ENCODE results near the gene GLI3. TPM values are rescaled to one million over a fixed set of nuclear protein-coding genes. Genes with fewer than 3 reads are reported as not detected.
A peak's percentile ranks its signal among the peaks of the same experiment; 100 is the strongest.

Gene GLI3
- total RNA-seq, 1 donor from 2014 or later = 126 TPM

DNA sequence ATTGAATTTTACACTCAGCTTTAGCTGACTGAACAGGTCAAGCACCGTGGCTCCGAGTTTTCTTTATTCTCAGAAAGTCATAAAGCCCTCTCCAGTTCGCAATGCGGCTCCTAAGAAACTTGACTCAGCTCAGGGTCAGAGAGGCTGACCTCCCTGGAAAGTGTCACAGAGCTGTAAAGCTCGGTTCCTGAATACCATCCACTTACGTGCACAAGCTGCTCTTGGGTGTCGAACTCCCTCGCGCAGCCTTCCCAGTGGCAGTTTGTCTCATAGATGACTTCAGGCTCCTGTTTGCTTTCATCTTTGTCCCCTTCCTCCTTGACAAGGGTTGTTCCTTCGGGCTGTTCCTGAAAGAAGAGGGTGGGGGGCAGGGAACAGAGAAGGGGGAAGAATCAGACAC is 213.7 kb downstream of the GLI3 start:
- no peaks in the 10 kb centered on the region for H3K9me3 Mint-ChIP-seq
- no peak overlapping the region for H3K4me3 Mint-ChIP-seq
- TF ChIP-seq, protein P1, sequence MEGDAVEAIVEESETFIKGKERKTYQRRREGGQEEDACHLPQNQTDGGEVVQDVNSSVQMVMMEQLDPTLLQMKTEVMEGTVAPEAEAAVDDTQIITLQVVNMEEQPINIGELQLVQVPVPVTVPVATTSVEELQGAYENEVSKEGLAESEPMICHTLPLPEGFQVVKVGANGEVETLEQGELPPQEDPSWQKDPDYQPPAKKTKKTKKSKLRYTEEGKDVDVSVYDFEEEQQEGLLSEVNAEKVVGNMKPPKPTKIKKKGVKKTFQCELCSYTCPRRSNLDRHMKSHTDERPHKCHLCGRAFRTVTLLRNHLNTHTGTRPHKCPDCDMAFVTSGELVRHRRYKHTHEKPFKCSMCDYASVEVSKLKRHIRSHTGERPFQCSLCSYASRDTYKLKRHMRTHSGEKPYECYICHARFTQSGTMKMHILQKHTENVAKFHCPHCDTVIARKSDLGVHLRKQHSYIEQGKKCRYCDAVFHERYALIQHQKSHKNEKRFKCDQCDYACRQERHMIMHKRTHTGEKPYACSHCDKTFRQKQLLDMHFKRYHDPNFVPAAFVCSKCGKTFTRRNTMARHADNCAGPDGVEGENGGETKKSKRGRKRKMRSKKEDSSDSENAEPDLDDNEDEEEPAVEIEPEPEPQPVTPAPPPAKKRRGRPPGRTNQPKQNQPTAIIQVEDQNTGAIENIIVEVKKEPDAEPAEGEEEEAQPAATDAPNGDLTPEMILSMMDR (IDR thresholded peaks at IDR 0.05; ENCODE audit: unreplicated experiment) = no peak
- peak overlapping the region; percentile 56 for H3K27ac Mint-ChIP-seq
- H3K27me3 Mint-ChIP-seq (ENCODE audit: low read depth) = no peaks in the 10 kb centered on the region
- H3K4me1 Mint-ChIP-seq = peaks cover 51% of the 10 kb centered on the region
- DNase-seq (ENCODE audit: low spot score in 2 of 2, unreplicated experiment in 2 of 2) = no peak
- peaks cover 51% of the 10 kb centered on the region for H3K36me3 Mint-ChIP-seq

DNA sequence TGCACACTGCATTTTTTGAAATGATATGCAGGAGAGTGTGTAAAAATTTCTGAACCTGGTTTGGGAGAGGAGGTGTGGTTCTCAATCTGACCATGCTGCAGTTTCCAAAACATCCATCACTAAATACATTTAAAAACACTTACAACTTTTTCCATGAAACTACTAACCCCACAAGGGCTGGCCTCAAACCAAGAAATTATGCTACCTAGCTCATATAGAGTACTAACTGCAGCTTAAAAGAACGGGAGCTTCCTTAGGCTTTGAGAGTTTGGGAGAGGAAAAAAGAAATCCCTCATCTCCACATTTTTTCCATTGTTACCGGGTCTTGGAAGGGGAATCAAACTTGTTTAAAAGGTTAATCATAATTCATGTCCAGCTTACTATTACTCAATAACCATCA is 214.2 kb downstream of the GLI3 start:
- no peak overlapping the region for H3K4me3 Mint-ChIP-seq
- H3K27ac Mint-ChIP-seq = peak overlapping the region; percentile 41
- H3K9me3 Mint-ChIP-seq = no peaks in the 10 kb centered on the region
- no peaks in the 10 kb centered on the region for H3K27me3 Mint-ChIP-seq (ENCODE audit: low read depth)
- peaks cover 50% of the 10 kb centered on the region for H3K36me3 Mint-ChIP-seq
- peaks cover 56% of the 10 kb centered on the region for H3K4me1 Mint-ChIP-seq
- TF ChIP-seq, protein P1 (IDR thresholded peaks at IDR 0.05; ENCODE audit: unreplicated experiment) = no peak
- DNase-seq (ENCODE audit: low spot score in 2 of 2, unreplicated experiment in 2 of 2) = no peak

DNA sequence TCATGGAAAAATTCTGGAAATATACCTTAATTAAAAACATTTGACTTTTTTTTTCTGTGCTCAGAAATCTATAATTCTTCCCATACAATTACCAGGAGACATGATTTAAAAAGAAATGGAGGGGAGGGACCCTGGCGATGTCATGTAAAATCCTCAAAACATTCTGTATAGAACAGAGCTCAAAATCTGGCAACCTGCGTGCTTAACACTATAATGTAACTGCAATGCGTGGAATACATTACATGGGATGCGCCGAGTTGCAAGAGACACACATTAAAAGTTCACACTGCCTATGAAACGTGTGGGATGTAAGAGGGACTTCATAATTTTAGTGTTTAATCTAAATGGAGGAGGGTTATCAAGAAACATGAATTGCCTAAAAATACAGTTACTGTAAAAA is 215.0 kb downstream of the GLI3 start:
- H3K9me3 Mint-ChIP-seq = no peaks in the 10 kb centered on the region
- DNase-seq (ENCODE audit: low spot score in 2 of 2, unreplicated experiment in 2 of 2) = no peak
- H3K4me3 Mint-ChIP-seq = no peak overlapping the region
- H3K4me1 Mint-ChIP-seq = peaks cover 63% of the 10 kb centered on the region
- no peaks in the 10 kb centered on the region for H3K27me3 Mint-ChIP-seq (ENCODE audit: low read depth)
- H3K36me3 Mint-ChIP-seq = peaks cover 50% of the 10 kb centered on the region
- TF ChIP-seq, protein P1 (IDR thresholded peaks at IDR 0.05; ENCODE audit: unreplicated experiment) = no peak
- H3K27ac Mint-ChIP-seq = no peak overlapping the region

DNA sequence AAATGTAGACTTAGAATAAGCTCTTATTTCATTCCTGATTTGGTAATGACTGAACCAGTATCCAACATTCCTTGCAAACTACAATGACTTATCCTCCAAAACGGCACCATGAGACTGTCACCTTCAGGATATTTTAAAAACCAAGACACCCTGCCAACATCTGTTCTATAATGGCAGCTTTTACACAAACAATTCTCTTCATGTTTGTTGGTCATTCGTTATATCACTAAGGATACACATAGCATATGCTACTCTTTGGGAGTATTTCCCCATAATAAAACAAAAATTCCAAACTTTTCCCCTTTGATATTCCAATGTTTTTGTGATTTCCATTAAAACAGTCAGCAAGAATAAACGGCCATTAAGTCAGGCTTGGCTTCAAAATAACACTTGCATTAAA is 215.4 kb downstream of the GLI3 start:
- no peak for DNase-seq (ENCODE audit: low spot score in 2 of 2, unreplicated experiment in 2 of 2)
- Mint-ChIP-seq H3K9me3 (no peaks in the 10 kb centered on the region), H3K27me3 (ENCODE audit: low read depth) (no peaks in the 10 kb centered on the region), H3K4me3 (no peak overlapping the region), H3K4me1 (peaks cover 66% of the 10 kb centered on the region), H3K36me3 (peaks cover 49% of the 10 kb centered on the region), H3K27ac (no peak overlapping the region)
- TF ChIP-seq, protein P1 (IDR thresholded peaks at IDR 0.05; ENCODE audit: unreplicated experiment) = no peak

DNA sequence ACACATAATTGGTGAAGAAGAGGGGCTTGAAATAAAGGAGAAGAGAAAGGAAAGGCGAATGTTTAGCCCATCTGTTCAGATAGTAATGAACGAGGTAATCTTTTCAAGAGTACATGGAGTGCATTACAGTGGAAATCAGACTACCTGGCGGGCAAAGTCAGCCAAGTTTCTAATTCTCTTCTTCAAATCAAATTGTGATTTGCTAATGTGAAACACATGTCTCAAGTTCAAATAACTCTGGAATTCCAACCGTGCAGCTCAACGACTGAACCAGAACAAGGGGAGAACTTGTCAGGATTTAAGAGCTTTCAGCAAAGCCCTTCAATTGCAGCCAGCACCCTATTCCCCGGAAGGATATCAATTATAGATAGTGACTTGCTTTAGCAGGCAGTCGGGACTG is 216.9 kb downstream of the GLI3 start:
- Mint-ChIP-seq H3K36me3 (peaks cover 52% of the 10 kb centered on the region), H3K27ac (peak overlapping the region; percentile 74), H3K27me3 (ENCODE audit: low read depth) (no peaks in the 10 kb centered on the region)

More for the DNA sequence above, 216.9 kb downstream of the GLI3 start:
- TF ChIP-seq, protein P1 (IDR thresholded peaks at IDR 0.05; ENCODE audit: unreplicated experiment) = no peak
- Mint-ChIP-seq H3K9me3 (no peaks in the 10 kb centered on the region), H3K4me1 (peaks cover 74% of the 10 kb centered on the region), H3K4me3 (no peak overlapping the region)
- DNase-seq (ENCODE audit: low spot score in 2 of 2, unreplicated experiment in 2 of 2) = no peak

Data from mesothelial cell of epicardium (in vitro differentiated cells).